T-helper 2 cell treated with Interferon-gamma antibody and Interleukin-4, amounts not matched to agents 100 ng/mL and 5 ng/mL, for 36 hours (primary cell): ENCODE measurements around the gene GRIP2. TPM values are rescaled to one million over a fixed set of nuclear protein-coding genes. Genes with fewer than 3 reads are reported as not detected.

Experiments used
- intact Hi-C: fragments of 100-400 bp; cut with micrococcal nuclease; formaldehyde crosslinking; loops from one replicate; pipeline ENCODE4 v1.15.1; 2023
- total RNA-seq: library from RNA; stranded (reverse); gene quantifications from 2 replicates; pipeline ENCODE4 v1.2.3, GENCODE V29; 2022

The GRIP2 gene
- total RNA-seq, 1 donor from 2014 or later = not detected

DNA sequence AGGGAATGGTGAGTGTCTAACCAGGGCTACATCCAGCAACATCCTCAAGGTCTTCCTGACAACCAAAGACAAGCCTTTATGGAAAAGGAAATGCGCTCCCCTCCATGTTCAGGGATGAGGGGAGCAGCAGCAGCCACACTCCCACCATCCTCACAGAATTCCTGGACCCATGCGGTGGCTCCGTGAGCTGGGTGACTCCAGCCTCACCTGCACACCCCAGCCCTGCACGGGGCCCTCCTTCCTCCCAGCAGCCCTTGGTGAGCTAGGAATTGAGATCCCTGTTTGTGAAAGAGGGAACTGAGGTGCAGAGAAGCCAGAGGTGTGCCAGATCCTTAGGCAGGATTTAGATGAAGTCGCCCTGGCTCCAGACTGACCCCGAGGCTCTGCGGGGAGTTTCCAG is 52.3 kb downstream of the GRIP2 start:
- intact Hi-C loops = no loop called here

GRCh38 chr3:14487086-14487485 is 53.1 kb downstream of the GRIP2 start:
- intact Hi-C loops = no loop called here

GRCh38 chr3:14486460-14486859 is 53.7 kb downstream of the GRIP2 start:
- intact Hi-C loops = no loop called here

DNA sequence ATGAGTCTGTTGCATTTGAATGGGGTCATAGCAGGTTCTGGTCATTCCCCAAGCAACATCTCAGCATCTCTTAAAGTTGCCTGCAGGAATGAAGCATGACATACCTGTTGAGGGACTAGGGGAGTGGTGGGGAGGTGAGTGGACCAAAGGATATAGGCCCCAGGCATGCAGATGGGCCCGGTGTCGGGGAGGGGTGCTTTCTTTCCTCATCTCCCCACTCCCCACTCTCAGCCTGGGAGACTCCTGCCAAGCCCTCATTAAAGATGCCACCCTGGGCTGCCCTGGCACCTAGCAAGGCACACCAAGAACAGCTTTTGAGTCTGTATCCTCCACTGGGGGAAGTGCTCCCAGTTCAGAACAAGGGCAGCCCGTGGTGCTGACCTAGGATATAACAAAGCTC is 54.2 kb downstream of the GRIP2 start:
- intact Hi-C loops = no loop called here

DNA sequence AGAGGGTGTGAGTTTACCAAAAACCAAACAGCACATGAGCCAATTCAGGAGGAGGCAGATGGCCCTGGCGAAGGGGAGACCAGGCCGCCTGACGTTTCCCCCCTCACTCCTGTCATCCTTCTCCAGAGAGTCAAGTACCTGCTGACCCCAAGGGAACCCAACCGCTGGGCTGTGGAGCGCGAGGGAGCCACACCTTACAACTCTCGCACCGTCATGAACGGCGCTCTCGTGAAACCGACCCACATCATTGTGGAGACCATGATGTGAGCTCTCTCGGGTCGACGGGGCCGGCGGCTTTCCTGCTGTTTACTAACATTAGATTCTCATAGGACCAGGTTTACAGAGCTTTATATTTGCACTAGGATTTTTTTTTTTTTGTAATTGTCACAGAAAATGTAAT is 55.4 kb downstream of the GRIP2 start:
- intact Hi-C loops = no loop called here

- intact Hi-C loops = no loop called here
Measured at GRCh38 chr3:14483286-14483685, 56.9 kb downstream of the GRIP2 start.

DNA sequence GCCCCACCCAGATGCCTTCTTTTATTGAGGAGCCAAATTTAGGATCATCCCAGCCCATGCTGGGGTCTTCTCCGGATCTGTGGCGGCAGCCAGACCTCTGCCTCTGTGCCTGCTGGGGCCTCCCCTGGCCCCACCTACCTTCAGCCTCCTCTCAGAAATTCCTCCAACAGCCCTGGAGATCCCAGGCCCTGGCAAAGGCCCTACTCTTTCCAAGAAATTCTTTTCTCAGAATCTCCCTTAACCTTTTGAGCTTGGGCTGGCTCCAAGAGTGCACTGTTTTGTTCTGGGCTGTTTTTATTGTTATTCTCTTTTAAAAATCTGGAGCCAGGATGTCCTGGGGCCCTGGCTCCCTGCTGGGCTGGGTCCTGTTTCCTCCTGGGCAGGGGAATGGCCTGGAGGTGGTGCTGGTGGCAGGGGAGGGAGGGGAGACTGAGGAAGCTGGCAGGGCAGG is 57.8 kb downstream of the GRIP2 start:
- intact Hi-C loops = no loop called here

- intact Hi-C loops = no loop called here
Measured at GRCh38 chr3:14481646-14482036, 58.5 kb downstream of the GRIP2 start.

GRCh38 chr3:14481018-14481645 is 59.0 kb downstream of the GRIP2 start:
- intact Hi-C loops = no loop called here

- intact Hi-C loops = no loop called here
Measured at GRCh38 chr3:14480207-14481017, 59.7 kb downstream of the GRIP2 start.

DNA sequence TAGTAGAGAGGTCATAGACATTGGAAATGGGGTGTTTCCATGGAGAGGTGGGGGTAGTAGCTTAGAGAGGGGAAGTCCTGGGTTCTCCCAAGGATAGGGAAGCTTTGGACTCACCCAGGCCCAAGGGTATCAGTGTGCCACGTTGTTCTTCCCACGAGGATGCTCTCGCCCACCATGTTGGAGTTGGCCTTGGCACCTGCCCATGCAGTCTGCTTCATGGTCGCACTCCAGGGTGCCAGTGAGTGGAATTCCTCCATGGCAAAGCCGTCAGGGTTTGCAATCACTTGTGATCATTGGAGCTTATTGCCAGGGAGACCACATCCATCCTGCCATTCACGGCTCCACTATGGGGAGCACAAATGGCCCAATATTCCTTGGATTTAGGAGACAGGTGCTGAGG is 60.6 kb downstream of the GRIP2 start:
- intact Hi-C loops = no loop called here

DNA sequence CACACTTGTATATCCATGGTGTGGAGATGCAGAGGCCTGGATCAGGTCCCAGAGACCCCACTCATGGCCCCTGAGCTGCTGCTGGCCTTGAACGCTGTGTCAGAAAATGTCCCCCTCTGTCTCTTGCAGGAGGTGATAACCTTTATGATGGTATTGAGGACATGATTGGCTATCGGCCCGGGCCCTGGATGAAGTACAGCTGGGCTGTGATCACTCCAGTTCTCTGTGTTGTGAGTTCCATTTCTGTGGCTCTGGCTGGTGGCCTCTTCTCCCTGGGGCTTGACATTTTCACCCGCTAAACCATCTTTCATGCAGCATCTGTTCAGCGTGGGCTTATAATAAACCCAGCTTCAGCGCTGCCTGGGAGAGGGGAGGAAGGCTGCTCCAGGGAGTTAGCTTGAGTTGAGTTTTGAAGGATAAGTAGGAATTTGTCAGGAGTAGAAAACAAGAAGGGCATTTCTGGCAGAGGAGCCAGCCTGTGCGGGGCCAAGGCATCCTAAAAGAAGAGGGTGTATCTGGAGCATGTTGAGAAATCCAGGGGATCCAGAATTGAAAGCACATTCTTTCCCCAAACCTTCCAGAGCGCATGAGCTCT is 61.1 kb downstream of the GRIP2 start:
- intact Hi-C loops = no loop called here

- intact Hi-C loops = no loop called here
Measured at GRCh38 chr3:14477311-14477935, 62.7 kb downstream of the GRIP2 start.

DNA sequence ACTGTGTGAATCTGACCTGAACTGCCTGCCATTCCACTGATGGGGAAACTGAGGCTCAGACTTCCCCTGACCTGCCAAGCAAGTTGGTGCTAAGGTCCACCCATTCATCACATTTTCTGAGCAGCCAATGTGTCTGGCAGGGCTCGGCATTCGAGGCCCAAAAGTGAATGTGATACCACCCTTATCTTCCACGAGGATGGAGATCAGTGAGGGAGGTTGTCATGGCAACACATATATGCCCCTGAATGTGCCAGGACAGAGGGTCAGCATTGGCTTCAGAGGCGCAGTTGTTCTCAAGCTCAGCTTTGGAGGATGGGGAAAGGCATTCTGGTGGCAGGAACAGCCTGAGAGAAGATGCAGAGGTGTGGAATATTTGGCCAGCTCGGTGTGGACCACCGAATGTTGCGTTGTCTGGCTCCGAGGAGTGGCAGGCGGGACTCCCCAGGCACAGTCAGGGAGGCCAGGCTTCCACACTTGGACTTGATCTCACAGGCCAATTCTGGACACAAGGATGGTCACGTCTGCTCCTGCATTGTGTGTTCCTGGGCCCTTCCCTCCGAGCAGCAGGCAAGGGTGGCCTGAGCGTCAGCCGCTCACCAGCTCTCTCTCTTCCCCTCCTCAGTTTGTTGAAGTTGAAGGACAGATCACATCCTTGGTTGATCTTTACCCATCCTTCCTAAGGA is 63.4 kb downstream of the GRIP2 start:
- intact Hi-C loops = no loop called here

GRCh38 chr3:14475621-14476020 is 64.5 kb downstream of the GRIP2 start:
- intact Hi-C loops = no loop called here

DNA sequence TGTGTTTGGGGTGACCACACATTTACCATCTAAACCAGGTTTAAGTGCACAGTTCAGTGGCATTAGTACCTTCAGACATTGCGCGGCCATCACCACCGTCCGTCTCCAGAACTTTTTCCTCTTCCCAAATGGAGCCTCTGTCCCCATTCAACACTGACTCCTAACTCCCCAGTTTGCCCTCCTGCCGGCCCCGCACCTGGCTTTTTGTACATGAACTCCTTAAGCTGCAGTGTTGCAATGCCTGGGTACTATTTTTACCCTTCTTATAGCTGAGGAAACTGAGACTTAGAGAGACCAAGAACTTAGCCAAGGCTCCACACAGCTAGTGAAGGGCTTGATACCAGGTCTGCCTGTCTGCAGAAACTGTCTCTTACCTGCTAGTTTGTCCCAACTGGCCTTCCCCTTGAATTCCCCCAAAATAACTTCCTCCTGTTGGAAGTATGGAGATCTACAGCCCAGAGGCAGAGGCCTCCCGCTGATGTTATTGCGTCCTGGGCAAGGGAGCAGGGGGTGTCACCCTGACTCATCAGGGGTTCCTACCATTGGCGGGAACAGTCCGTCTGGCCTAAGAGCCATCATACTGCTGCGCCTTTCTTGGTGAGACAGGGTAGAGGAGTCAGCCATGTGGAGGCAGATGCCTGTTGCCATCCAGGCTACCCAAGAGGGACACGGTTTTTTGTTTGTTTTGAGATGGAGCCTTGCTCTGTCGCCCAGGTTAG is 65.6 kb downstream of the GRIP2 start:
- intact Hi-C loops = no loop called here

DNA sequence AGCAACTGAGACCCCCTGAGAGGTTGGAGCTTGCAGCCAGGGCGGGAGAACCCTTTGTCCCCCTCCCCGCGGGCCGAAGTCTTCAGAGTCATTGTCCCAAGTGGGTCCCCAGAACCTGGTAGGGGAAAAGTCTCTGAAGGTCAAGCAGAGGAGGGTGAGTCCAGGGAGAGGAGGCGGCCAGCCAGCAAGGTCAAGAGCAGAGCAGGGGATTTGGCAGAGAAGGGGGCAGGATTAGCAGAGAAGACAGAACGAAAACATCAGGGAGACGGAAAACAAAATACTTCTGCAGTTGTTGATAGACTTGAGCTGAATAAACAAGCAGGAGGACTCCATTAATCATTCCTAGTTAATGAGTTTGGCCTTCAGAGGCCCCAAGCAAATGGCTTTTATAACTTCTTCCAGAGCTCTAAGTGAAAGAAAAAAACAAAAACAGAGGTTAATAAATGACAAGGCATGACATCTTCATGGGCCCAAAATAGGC is 66.7 kb downstream of the GRIP2 start:
- intact Hi-C loops = no loop called here

- intact Hi-C loops = no loop called here
Measured at GRCh38 chr3:14472471-14473351, 67.4 kb downstream of the GRIP2 start.

GRCh38 chr3:14471690-14472089 is 68.5 kb downstream of the GRIP2 start:
- intact Hi-C loops = no loop called here

DNA sequence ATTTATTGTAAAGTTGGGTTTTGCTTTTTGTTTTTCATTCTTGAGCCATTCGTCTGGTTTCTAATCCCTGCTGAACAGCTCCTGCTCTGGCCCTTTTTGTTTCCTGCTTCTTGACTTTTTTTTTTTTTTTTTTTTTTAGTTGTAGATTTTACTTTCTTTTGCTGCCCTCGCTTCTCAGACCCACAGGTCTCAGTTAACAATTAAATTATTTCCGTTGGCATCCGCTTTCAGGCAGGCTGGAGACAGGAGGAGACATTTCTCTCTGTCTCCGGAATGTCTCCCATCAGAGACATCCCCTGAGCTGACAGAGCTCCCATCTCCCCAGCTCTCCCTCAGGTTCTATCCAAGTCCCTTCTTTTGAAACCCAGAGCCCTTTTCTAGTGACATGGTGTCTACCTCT is 69.1 kb downstream of the GRIP2 start:
- intact Hi-C loops = no loop called here
